ENCODE data around the gene PARP11.

DNA sequence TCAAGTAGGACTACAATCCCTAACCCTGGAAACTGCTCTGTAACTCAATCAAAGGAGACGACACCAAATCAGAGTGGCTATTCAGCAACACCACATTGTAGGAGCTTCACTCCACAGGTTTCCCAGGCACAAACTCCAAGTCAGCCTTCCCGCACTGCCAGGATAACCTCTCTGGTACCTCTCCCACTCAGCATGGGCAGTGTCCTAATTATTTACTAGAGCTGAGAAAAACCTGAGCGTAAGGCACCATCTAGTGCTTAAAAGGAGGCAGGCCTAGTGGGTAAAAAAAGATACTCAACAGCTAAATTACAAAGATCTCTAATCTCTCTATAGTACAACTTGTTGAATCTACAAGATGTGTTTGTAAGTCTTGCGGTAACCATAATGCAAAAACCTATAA is 36.1 kb downstream of the PARP11 start:
- TF ChIP-seq, protein P1, sequence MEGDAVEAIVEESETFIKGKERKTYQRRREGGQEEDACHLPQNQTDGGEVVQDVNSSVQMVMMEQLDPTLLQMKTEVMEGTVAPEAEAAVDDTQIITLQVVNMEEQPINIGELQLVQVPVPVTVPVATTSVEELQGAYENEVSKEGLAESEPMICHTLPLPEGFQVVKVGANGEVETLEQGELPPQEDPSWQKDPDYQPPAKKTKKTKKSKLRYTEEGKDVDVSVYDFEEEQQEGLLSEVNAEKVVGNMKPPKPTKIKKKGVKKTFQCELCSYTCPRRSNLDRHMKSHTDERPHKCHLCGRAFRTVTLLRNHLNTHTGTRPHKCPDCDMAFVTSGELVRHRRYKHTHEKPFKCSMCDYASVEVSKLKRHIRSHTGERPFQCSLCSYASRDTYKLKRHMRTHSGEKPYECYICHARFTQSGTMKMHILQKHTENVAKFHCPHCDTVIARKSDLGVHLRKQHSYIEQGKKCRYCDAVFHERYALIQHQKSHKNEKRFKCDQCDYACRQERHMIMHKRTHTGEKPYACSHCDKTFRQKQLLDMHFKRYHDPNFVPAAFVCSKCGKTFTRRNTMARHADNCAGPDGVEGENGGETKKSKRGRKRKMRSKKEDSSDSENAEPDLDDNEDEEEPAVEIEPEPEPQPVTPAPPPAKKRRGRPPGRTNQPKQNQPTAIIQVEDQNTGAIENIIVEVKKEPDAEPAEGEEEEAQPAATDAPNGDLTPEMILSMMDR (IDR thresholded peaks at IDR 0.05 in 2 of 3, conservative IDR thresholded peaks at IDR 0.05 in 1 of 3; ENCODE audit: borderline replicate concordance in 1 of 3, insufficient read depth in 1 of 3, low read depth in 2 of 3, low read length in 2 of 3): peak in 1 of 3 experiments; percentile 17; a peak in 1 of 6 replicates
- TF ChIP-seq POLR2A (IDR thresholded peaks at IDR 0.05; ENCODE audit: borderline replicate concordance, extremely low read depth, insufficient read depth, insufficient read length) (no peak), FOSL1 (IDR thresholded peaks at IDR 0.05; ENCODE audit: low read depth) (no peak), POLR2AphosphoS5 (IDR thresholded peaks at IDR 0.05; ENCODE audit: low read depth, low read length) (no peak), JUND (IDR thresholded peaks at IDR 0.05) (no peak), CEBPB (IDR thresholded peaks at IDR 0.05; ENCODE audit: low read depth) (no peak)
- TF ChIP-seq, protein P2, sequence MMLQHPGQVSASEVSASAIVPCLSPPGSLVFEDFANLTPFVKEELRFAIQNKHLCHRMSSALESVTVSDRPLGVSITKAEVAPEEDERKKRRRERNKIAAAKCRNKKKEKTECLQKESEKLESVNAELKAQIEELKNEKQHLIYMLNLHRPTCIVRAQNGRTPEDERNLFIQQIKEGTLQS (IDR thresholded peaks at IDR 0.05): no peak

Data from HCT116 (cell line).